Measurements from ENCODE around the gene RNF112. TPM values are rescaled to one million over a fixed set of nuclear protein-coding genes. Genes with fewer than 3 reads are reported as not detected.

RNF112 gene
- total RNA-seq, 1 donor from 2014 or later, result 0.36 TPM

- Histone ChIP-seq H3K79me2 (ENCODE audit: insufficient read depth, low read length) (no peaks in the 10 kb centered on the region), H3K4me2 (ENCODE audit: low read length) (peak overlapping the region; percentile 89), H3K36me3 (ENCODE audit: insufficient read depth, low read length) (no peaks in the 10 kb centered on the region), H3K27me3 (ENCODE audit: insufficient read depth, low read length) (no peaks in the 10 kb centered on the region), H4K20me1 (ENCODE audit: insufficient read depth, low read length) (peaks cover 5% of the 10 kb centered on the region), H3K9me3 (ENCODE audit: insufficient read depth, low read depth, low read length) (no peaks in the 10 kb centered on the region), H3K4me3 (ENCODE audit: insufficient read depth, low read depth, low read length) (peak overlapping the region; percentile 75), H3K4me1 (ENCODE audit: insufficient read depth, low read length) (peaks cover 7% of the 10 kb centered on the region), H3K9ac (ENCODE audit: low read length) (peak overlapping the region; percentile 84), H2AFZ (ENCODE audit: low read depth, low read length) (peak overlapping the region; percentile 91), H3K27ac (ENCODE audit: low read depth, low read length) (peak overlapping the region; percentile 81)
- Mint-ChIP-seq H3K4me3 (ENCODE audit: unreplicated experiment) (peak overlapping the region; percentile 87), H3K9me3 (ENCODE audit: unreplicated experiment) (no peaks in the 10 kb centered on the region), H3K27ac (ENCODE audit: unreplicated experiment) (peak overlapping the region; percentile 80), H3K4me1 (ENCODE audit: low read depth, unreplicated experiment) (peaks cover 4% of the 10 kb centered on the region), H3K36me3 (ENCODE audit: low read depth, unreplicated experiment) (peaks cover 16% of the 10 kb centered on the region), H3K27me3 (ENCODE audit: low read depth, unreplicated experiment) (peaks cover 12% of the 10 kb centered on the region)
- DNase-seq (ENCODE audit: low read depth) (no peak), FAIRE-seq (no peak)
- TF ChIP-seq CTCF (IDR thresholded peaks at IDR 0.05; ENCODE audit: insufficient read depth, low read depth, low read length) (no peak), EZH2 (IDR thresholded peaks at IDR 0.05; ENCODE audit: insufficient read depth, low read length) (no peak)
Measured at GRCh38 chr17:19361944-19362276, 49.1 kb upstream of the RNF112 start.

- Histone ChIP-seq H4K20me1 (ENCODE audit: insufficient read depth, low read length) (peaks cover 5% of the 10 kb centered on the region), H3K27ac (ENCODE audit: low read depth, low read length) (peak within 1 kb of the TSS; percentile 81), H3K79me2 (ENCODE audit: insufficient read depth, low read length) (no peaks in the 10 kb centered on the region), H3K4me3 (ENCODE audit: insufficient read depth, low read depth, low read length) (peak within 1 kb of the TSS; percentile 75), H3K9me3 (ENCODE audit: insufficient read depth, low read depth, low read length) (no peaks in the 10 kb centered on the region), H3K9ac (ENCODE audit: low read length) (peak within 1 kb of the TSS; percentile 84), H3K27me3 (ENCODE audit: insufficient read depth, low read length) (no peaks in the 10 kb centered on the region), H3K4me1 (ENCODE audit: insufficient read depth, low read length) (peaks cover 7% of the 10 kb centered on the region), H3K36me3 (ENCODE audit: insufficient read depth, low read length) (no peaks in the 10 kb centered on the region), H2AFZ (ENCODE audit: low read depth, low read length) (peak within 1 kb of the TSS; percentile 91), H3K4me2 (ENCODE audit: low read length) (peak within 1 kb of the TSS; percentile 89)
- Mint-ChIP-seq H3K27me3 (ENCODE audit: low read depth, unreplicated experiment) (peaks cover 12% of the 10 kb centered on the region), H3K4me3 (ENCODE audit: unreplicated experiment) (peak within 1 kb of the TSS; percentile 87), H3K27ac (ENCODE audit: unreplicated experiment) (peak within 1 kb of the TSS; percentile 80), H3K9me3 (ENCODE audit: unreplicated experiment) (no peaks in the 10 kb centered on the region), H3K4me1 (ENCODE audit: low read depth, unreplicated experiment) (peaks cover 4% of the 10 kb centered on the region), H3K36me3 (ENCODE audit: low read depth, unreplicated experiment) (peaks cover 12% of the 10 kb centered on the region)
- TF ChIP-seq EZH2 (IDR thresholded peaks at IDR 0.05; ENCODE audit: insufficient read depth, low read length), result no peak
- TF ChIP-seq CTCF (IDR thresholded peaks at IDR 0.05; ENCODE audit: insufficient read depth, low read depth, low read length), result peak; percentile 83
- peak; percentile 67 for DNase-seq (ENCODE audit: low read depth)
- FAIRE-seq, result no peak
Measured at GRCh38 chr17:19362277-19363113, 48.5 kb upstream of the RNF112 start, which contains the start of gene B9D1. Gene B9D1, minus strand, starts transcription at chr17:19362723. Its CDS starts 154 bp downstream, at chr17:19362569.

- peak overlapping the region; percentile 87 for H3K4me3 Mint-ChIP-seq (ENCODE audit: unreplicated experiment)
- peaks cover 9% of the 10 kb centered on the region for H3K4me1 ChIP-seq (ENCODE audit: insufficient read depth, low read length)
- H3K36me3 Mint-ChIP-seq (ENCODE audit: low read depth, unreplicated experiment), result peaks cover 12% of the 10 kb centered on the region
- peaks cover 4% of the 10 kb centered on the region for H3K4me1 Mint-ChIP-seq (ENCODE audit: low read depth, unreplicated experiment)
- DNase-seq (ENCODE audit: low read depth) (no peak), FAIRE-seq (no peak)
- H3K27ac ChIP-seq (ENCODE audit: low read depth, low read length), result no peak overlapping the region
- TF ChIP-seq EZH2 (IDR thresholded peaks at IDR 0.05; ENCODE audit: insufficient read depth, low read length) (no peak), CTCF (IDR thresholded peaks at IDR 0.05; ENCODE audit: insufficient read depth, low read depth, low read length) (no peak)
- no peaks in the 10 kb centered on the region for H3K9me3 Mint-ChIP-seq (ENCODE audit: unreplicated experiment)
- H4K20me1 ChIP-seq (ENCODE audit: insufficient read depth, low read length), result peaks cover 5% of the 10 kb centered on the region
- peak overlapping the region; percentile 84 for H3K9ac ChIP-seq (ENCODE audit: low read length)
- H3K27ac Mint-ChIP-seq (ENCODE audit: unreplicated experiment), result no peak overlapping the region
- peak overlapping the region; percentile 91 for H2AFZ ChIP-seq (ENCODE audit: low read depth, low read length)
- no peaks in the 10 kb centered on the region for H3K36me3 ChIP-seq (ENCODE audit: insufficient read depth, low read length)
- no peaks in the 10 kb centered on the region for H3K79me2 ChIP-seq (ENCODE audit: insufficient read depth, low read length)
- no peaks in the 10 kb centered on the region for H3K27me3 ChIP-seq (ENCODE audit: insufficient read depth, low read length)
- H3K4me2 ChIP-seq (ENCODE audit: low read length), result peak overlapping the region; percentile 89
- peaks cover 12% of the 10 kb centered on the region for H3K27me3 Mint-ChIP-seq (ENCODE audit: low read depth, unreplicated experiment)
- H3K4me3 ChIP-seq (ENCODE audit: insufficient read depth, low read depth, low read length), result peak overlapping the region; percentile 75
- no peaks in the 10 kb centered on the region for H3K9me3 ChIP-seq (ENCODE audit: insufficient read depth, low read depth, low read length)
Measured at GRCh38 chr17:19363114-19363438, 48.0 kb upstream of the RNF112 start.

Data from astrocyte (in vitro differentiated cells and primary cell).